SH-SY5Y (cell line): ENCODE data around the gene MSH4.

Source experiments
- GATA2 ChIP-seq: IDR thresholded peaks from 2 replicates; pipeline ENCODE4 v1.6.1; 2011; ENCODE audit warnings: mild to moderate bottlenecking, low read depth, low read length
- GATA3 ChIP-seq: IDR thresholded peaks from 2 replicates; pipeline ENCODE4 v1.6.1; 2011; ENCODE audit warnings: low read depth, mild to moderate bottlenecking, low read length, moderate library complexity

GRCh38 chr1:75791022-75791421 lies 5.7 kb upstream of the MSH4 start:
- TF ChIP-seq GATA2 (no peak), GATA3 (no peak)
